Activated effector memory CD4-positive, alpha-beta T cell treated with anti-CD3 and anti-CD28 coated beads, Interleukin-2, amount 50 U/mL, for 16 hours (primary cell): Measurements from ENCODE around the gene FMN1.
"Not testable (repeated sequence)": the region's sequence is repeated elsewhere in the genome, so short reads cannot be mapped to it uniquely, and the experiment has no call there.

Experiments
- DNase-seq: peaks from one replicate; pipeline ENCODE4 v3.0.0-alpha.2; 2020

FMN1 gene

GRCh38 chr15:32873284-32874114, 321.0 kb downstream of the FMN1 start:
- no peak for DNase-seq

- DNase-seq, result no peak
Measured at GRCh38 chr15:32872621-32873283, 321.8 kb downstream of the FMN1 start.

- no peak for DNase-seq
Measured at GRCh38 chr15:32871883-32872282, 322.6 kb downstream of the FMN1 start.

- DNase-seq, result peak; percentile 64
Measured at GRCh38 chr15:32870240-32871033, 324.1 kb downstream of the FMN1 start.

GRCh38 chr15:32869776-32870175, 324.7 kb downstream of the FMN1 start:
- DNase-seq, result no peak

GRCh38 chr15:32867313-32867626, 327.2 kb downstream of the FMN1 start:
- no peak for DNase-seq

GRCh38 chr15:32866454-32867312, 327.8 kb downstream of the FMN1 start:
- DNase-seq, result no peak

GRCh38 chr15:32864841-32865240, 329.7 kb downstream of the FMN1 start:
- no peak for DNase-seq

- no peak for DNase-seq
Measured at GRCh38 chr15:32864051-32864450, 330.5 kb downstream of the FMN1 start.

GRCh38 chr15:32861761-32862160, 332.8 kb downstream of the FMN1 start:
- no peak for DNase-seq

- no peak for DNase-seq
Measured at GRCh38 chr15:32861174-32861573, 333.3 kb downstream of the FMN1 start.

- DNase-seq, result no peak
Measured at GRCh38 chr15:32859996-32860395, 334.5 kb downstream of the FMN1 start.

GRCh38 chr15:32859251-32859650, 335.3 kb downstream of the FMN1 start:
- no peak for DNase-seq

- DNase-seq, result no peak
Measured at GRCh38 chr15:32857732-32858131, 336.8 kb downstream of the FMN1 start.

- no peak for DNase-seq
Measured at GRCh38 chr15:32856753-32857152, 337.8 kb downstream of the FMN1 start.

- DNase-seq, result no peak
Measured at GRCh38 chr15:32855942-32856341, 338.6 kb downstream of the FMN1 start.

- no peak for DNase-seq
Measured at GRCh38 chr15:32853592-32853991, 340.9 kb downstream of the FMN1 start.

- DNase-seq, result no peak
Measured at GRCh38 chr15:32852771-32853170, 341.7 kb downstream of the FMN1 start.

GRCh38 chr15:32852017-32852416, 342.5 kb downstream of the FMN1 start:
- no peak for DNase-seq

- no peak for DNase-seq
Measured at GRCh38 chr15:32851572-32851971, 342.9 kb downstream of the FMN1 start.

GRCh38 chr15:32849769-32850668, 344.5 kb downstream of the FMN1 start:
- DNase-seq, result no peak

- not testable (repeated sequence) for DNase-seq
Measured at GRCh38 chr15:32846671-32847070, 347.8 kb downstream of the FMN1 start.
